Upper lobe of left lung (tissue), 4 donors: ENCODE measurements around the gene FPR2.

Experiments used
- POLR2A ChIP-seq, 4 donors: fragments of 450-650 bp; IDR thresholded peaks; one replicate each; pipeline ENCODE4 v1.5.1; 2016 to 2017; ENCODE audit warnings: antibody characterized with exemption in 4 of 4, mild to moderate bottlenecking in 2 of 4
- TF ChIP-seq, protein P1 (sequence below), 6 experiments: fragments of 450-650 bp in 4 of 6; fragments of 200-600 bp in 2 of 6; sonication (generic) in 2 of 6; IDR thresholded peaks; one replicate each; pipeline ENCODE4 v1.5.1; 2016 to 2019; ENCODE audit warnings: antibody characterized with exemption in 6 of 6

- TF ChIP-seq, protein P1, sequence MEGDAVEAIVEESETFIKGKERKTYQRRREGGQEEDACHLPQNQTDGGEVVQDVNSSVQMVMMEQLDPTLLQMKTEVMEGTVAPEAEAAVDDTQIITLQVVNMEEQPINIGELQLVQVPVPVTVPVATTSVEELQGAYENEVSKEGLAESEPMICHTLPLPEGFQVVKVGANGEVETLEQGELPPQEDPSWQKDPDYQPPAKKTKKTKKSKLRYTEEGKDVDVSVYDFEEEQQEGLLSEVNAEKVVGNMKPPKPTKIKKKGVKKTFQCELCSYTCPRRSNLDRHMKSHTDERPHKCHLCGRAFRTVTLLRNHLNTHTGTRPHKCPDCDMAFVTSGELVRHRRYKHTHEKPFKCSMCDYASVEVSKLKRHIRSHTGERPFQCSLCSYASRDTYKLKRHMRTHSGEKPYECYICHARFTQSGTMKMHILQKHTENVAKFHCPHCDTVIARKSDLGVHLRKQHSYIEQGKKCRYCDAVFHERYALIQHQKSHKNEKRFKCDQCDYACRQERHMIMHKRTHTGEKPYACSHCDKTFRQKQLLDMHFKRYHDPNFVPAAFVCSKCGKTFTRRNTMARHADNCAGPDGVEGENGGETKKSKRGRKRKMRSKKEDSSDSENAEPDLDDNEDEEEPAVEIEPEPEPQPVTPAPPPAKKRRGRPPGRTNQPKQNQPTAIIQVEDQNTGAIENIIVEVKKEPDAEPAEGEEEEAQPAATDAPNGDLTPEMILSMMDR (IDR thresholded peaks at IDR 0.05): no peak
- no peak for TF ChIP-seq POLR2A (IDR thresholded peaks at IDR 0.05)
Measured at GRCh38 chr19:51715850-51716249, 45.1 kb upstream of the FPR2 start.
